Mesothelial cell of epicardium (in vitro differentiated cells): ENCODE data around the gene PLEKHH2. TPM values are rescaled to one million over a fixed set of nuclear protein-coding genes. Genes with fewer than 3 reads are reported as not detected.
"Not testable (repeated sequence)": the region's sequence is repeated elsewhere in the genome, so short reads cannot be mapped to it uniquely, and the experiment has no call there.

Experiments
- DNase-seq, 2 experiments: peaks; one replicate each; pipeline ENCODE4 v3.0.0; 2021; ENCODE audit warnings: low spot score in 2 of 2; ENCODE audit not compliant: unreplicated experiment in 2 of 2
- H3K27ac Mint-ChIP-seq: 2 replicates; pipeline ENCODE4 v1.8.0; 2021; ENCODE audit warnings: mixed read lengths
- H3K27me3 Mint-ChIP-seq: 2 replicates; pipeline ENCODE4 v1.8.0; 2021; ENCODE audit warnings: low read depth, mixed read lengths
- H3K36me3 Mint-ChIP-seq: 2 replicates; pipeline ENCODE4 v1.8.0; 2021; ENCODE audit warnings: mixed read lengths
- H3K4me1 Mint-ChIP-seq: 2 replicates; pipeline ENCODE4 v1.8.0; 2021; ENCODE audit warnings: mixed read lengths
- H3K4me3 Mint-ChIP-seq: 2 replicates; pipeline ENCODE4 v1.8.0; 2021; ENCODE audit warnings: mild to moderate bottlenecking, moderate library complexity, mixed read lengths
- H3K9me3 Mint-ChIP-seq: 2 replicates; pipeline ENCODE4 v1.8.0; 2021; ENCODE audit warnings: mixed read lengths
- CTCF ChIP-seq: fragments of 200-600 bp; sonication (generic); IDR thresholded peaks from one replicate; pipeline ENCODE4 v1.5.0; 2021; ENCODE audit warnings: antibody characterized with exemption; ENCODE audit not compliant: unreplicated experiment
- total RNA-seq: library from RNA; stranded (reverse); gene quantifications from 3 replicates; pipeline ENCODE4 v1.2.1, GENCODE V29; 2021

The PLEKHH2 gene
- total RNA-seq, 1 donor from 2014 or later, result 12.0 TPM

GRCh38 chr2:43685357-43685756 lies 48.3 kb downstream of the PLEKHH2 start:
- no peak overlapping the region for H3K4me3 Mint-ChIP-seq
- H3K27ac Mint-ChIP-seq, result no peak overlapping the region
- H3K27me3 Mint-ChIP-seq, result peaks cover 6% of the 10 kb centered on the region
- H3K9me3 Mint-ChIP-seq, result no peaks in the 10 kb centered on the region
- H3K36me3 Mint-ChIP-seq, result no peaks in the 10 kb centered on the region
- TF ChIP-seq CTCF, result no peak
- no peaks in the 10 kb centered on the region for H3K4me1 Mint-ChIP-seq
- no peak for DNase-seq

GRCh38 chr2:43689999-43690398 lies 52.9 kb downstream of the PLEKHH2 start:
- H3K9me3 Mint-ChIP-seq, result peaks cover 5% of the 10 kb centered on the region
- TF ChIP-seq CTCF, result no peak
- H3K27me3 Mint-ChIP-seq, result peaks cover 3% of the 10 kb centered on the region

GRCh38 chr2:43692428-43692994 lies 55.5 kb downstream of the PLEKHH2 start:
- Mint-ChIP-seq H3K9me3 (peaks cover 5% of the 10 kb centered on the region), H3K27me3 (peaks cover 3% of the 10 kb centered on the region), H3K4me1 (peaks cover 2% of the 10 kb centered on the region), H3K4me3 (no peak overlapping the region), H3K36me3 (no peaks in the 10 kb centered on the region), H3K27ac (no peak overlapping the region)
- no peak for TF ChIP-seq CTCF
- DNase-seq, result no peak

More at GRCh38 chr2:43689999-43690398, 52.9 kb downstream of the PLEKHH2 start:
- DNase-seq, result no peak
- no peak overlapping the region for H3K4me3 Mint-ChIP-seq
- no peaks in the 10 kb centered on the region for H3K4me1 Mint-ChIP-seq
- no peaks in the 10 kb centered on the region for H3K36me3 Mint-ChIP-seq
- H3K27ac Mint-ChIP-seq, result no peak overlapping the region

GRCh38 chr2:43698140-43698539 lies 61.1 kb downstream of the PLEKHH2 start:
- H3K4me1 Mint-ChIP-seq, H3K9me3 Mint-ChIP-seq, H3K36me3 Mint-ChIP-seq, H3K4me3 Mint-ChIP-seq, H3K27ac Mint-ChIP-seq, H3K27me3 Mint-ChIP-seq, DNase-seq: not testable (repeated sequence)

- no peak for DNase-seq
- no peak for TF ChIP-seq CTCF
- Mint-ChIP-seq H3K4me3 (no peak overlapping the region), H3K9me3 (no peaks in the 10 kb centered on the region), H3K36me3 (no peaks in the 10 kb centered on the region), H3K27me3 (peaks cover 2% of the 10 kb centered on the region), H3K27ac (no peak overlapping the region), H3K4me1 (peaks cover 2% of the 10 kb centered on the region)
Observed at GRCh38 chr2:43699761-43700160, 62.7 kb downstream of the PLEKHH2 start.

GRCh38 chr2:43701111-43701510 lies 64.1 kb downstream of the PLEKHH2 start:
- H3K27ac Mint-ChIP-seq, result no peak overlapping the region
- peaks cover 2% of the 10 kb centered on the region for H3K4me1 Mint-ChIP-seq
- no peak for TF ChIP-seq CTCF

More at GRCh38 chr2:43701111-43701510, 64.1 kb downstream of the PLEKHH2 start:
- no peaks in the 10 kb centered on the region for H3K9me3 Mint-ChIP-seq
- peaks cover 2% of the 10 kb centered on the region for H3K27me3 Mint-ChIP-seq
- no peak overlapping the region for H3K4me3 Mint-ChIP-seq
- H3K36me3 Mint-ChIP-seq, result no peaks in the 10 kb centered on the region
- DNase-seq, result no peak
